Stimulated activated CD4-positive, alpha-beta T cell treated with anti-CD3 and anti-CD28 coated beads, Interleukin-15, amount 100 ng/mL, for 24 hours (primary cell): ENCODE results near the gene DDRGK1.

Experiments used
- DNase-seq: peaks from one replicate; pipeline ENCODE4 v3.0.0-alpha.2; 2020

Gene DDRGK1

DNA sequence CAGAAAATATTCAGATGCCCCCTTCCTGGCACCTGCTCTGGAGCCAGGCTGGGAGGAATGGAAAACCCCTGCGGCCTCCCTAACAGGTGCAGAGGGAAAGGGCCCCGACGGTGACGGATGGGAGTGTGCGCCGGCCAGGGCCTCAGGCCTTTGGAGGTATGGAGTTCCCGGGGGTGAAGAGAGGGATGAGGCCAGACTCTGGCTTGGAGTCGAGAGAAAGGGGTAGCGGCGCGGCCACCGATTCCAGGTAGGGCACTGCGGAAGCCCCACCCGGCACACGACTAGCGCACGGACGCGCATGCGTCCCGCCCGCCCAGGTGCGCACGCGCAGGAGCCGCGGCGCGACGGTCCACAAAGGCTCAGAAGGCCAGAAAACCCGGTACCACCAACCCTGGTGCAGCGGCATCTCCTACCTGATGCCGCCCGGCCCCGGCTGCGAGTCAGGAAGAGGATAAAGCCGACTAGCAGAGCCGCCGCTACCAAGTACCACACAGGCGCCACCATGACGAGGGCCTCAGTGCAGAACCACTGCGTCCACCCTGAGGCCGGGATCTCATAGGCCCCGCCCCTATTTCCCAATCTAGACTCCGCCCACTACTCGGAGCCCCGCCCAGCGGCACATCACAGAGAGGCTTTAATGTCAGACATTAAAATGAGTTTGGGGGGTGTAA, at the start of gene DDRGK1:
Gene DDRGK1, minus strand, starts transcription at position 559 of the 671 bp plus-strand sequence. Its CDS starts 55 bp downstream, at position 504.
- DNase-seq: peak; percentile 93

DNA sequence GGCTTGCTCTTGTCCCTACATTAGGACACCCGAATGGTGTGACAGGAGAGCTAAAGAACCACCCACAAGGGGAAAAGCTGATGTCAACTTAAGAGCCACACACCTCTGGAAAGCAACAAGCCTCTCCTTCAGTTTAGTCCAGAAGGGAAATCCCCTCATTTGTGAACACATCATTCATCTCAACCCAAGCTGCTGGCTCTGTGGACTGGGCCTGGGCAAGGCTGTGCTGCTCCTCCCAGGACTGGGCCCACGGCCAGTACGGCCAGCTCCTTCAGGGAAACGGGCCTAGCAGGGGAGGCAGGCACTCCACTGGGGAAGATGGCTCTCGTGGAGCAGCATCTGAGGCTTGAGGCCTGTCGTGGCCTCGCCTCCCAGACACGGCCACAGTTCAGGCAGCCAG, 47.3 kb upstream of the DDRGK1 start:
- DNase-seq: no peak

DNA sequence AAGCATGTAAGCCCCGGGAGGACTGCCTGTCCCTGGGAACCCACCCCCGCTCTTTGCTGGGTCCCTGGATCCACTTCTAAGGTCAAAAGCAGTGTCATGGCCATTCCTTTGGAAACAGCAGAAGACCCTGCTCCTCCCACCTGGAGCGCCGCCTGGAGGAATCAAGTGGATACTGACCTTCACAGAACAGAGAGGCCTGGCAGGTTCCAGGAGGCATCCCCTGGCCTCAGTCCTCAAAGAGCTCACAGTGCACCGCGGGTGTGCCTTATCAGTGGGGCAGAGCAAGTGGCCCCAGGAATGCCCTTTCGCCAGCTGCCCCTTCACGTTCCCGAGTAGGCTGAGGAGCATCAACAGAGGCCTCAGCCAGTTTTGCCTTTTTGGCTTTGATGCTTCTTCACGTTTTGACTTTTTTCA, 45.6 kb upstream of the DDRGK1 start:
- no peak for DNase-seq

DNA sequence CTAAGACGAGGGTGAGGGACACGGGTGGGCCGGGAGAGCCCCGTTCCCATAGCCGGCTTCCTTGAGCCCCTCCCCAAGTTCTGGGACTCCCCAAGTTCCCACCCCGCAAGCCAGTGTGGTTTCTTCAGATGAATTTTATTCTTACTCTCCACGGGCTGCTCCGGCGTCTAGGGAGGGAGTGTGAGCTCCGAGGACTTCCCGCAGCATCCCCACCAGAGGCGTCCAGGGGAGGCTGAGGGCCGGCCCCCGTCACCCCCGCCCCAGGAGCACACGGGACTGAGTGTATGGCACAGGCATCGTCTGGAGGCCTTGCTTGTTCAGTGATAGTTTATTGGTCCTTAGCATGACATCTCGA, 44.5 kb upstream of the DDRGK1 start:
- DNase-seq: no peak

DNA sequence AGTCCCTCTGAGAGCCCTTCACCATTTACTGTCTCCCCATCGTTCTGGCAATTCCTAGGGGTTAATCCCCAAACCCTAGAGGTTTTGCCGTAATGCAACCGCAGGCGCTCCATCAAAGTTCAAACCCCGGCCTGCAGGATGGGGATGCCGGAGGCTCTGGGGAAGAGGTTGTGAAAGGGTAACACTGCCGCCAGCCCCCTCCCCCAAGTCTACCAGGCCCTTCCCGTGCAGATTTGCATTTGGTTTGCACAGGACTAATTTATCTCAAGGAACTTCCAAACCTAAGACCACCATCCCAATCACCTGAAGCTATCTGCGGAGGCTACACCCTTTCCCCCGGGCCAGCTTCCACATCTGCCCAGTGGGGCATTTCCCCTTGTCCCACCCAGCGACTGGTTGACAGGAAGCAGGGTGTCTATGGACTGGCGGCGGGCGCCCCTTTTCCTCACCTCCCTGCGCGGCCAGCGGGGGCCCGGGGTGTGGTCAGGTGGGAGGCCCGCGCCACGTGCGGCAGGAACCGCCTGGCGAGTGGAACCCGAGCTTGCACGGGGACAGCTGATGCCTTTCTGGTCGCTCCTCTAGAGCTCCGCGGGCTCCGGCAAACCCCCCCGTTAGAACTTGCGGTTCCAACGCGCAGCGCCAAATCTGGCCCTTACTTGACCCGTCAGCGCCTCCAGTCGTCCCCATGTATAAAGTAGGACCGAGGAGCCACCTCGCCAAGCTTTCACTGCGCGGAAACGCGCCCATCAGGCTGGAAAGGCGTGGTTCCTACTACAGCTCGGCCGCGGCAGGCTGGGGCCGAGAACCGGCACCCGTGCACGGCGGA, 43.9 kb upstream of the DDRGK1 start:
- DNase-seq: peak; percentile 43

DNA sequence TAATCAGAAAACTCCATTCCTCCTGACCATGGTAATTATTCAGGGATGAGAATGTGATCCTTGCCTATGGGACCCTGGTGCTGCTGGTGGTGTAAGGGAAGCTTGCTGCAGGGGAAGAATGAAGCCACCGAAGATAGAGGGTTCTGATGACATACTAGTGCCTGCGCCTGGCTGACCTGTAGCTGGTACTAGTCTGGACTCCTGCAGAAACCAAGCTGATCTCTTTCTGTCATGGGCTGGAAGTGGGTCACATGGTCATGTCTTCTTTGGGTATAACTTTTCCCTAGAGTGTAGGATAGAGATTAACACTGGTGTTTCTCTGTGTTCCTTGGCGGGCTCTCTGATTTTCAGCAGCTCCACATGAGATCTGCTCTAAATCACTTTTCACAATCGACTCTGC, 43.2 kb upstream of the DDRGK1 start:
- no peak for DNase-seq

DNA sequence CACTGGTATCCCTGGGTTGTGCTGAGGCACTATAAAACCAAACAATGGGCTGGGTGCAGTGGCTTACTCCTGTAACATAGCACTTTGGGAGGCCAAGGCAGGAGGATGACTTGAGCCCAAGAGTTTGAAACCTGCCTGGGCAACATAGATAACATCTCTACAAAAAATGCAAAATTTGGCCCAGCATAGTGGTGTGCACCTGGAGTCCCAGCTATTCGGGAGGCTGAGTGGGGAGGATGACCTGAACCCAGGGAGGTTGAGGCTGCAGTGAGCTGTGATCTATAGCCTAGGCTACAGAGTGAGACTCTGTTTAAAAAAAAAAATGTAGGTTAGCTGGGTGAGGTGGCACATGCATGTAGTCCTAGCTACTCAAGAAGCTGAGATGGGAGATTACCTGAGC, 42.2 kb upstream of the DDRGK1 start:
- no peak for DNase-seq

DNA sequence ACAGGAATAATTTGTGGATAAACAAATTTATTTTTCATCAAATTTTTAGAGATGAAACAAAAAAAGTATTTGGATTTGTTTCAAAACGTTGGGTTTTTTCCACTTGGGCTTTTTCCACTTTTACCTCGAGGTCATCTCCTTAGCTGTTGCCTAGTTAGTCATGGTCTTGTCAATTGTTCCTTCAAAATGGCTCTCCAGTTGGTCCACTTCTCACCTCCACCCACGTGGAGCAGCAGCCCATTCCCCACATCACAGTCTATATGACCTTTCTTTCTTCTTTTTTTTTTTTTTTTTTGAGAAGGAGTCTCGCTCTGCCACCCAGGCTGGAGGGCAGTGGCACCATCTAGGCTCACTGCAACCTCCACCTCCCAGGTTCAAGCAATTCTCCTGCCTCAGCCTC, 41.2 kb upstream of the DDRGK1 start:
- DNase-seq: no peak

DNA sequence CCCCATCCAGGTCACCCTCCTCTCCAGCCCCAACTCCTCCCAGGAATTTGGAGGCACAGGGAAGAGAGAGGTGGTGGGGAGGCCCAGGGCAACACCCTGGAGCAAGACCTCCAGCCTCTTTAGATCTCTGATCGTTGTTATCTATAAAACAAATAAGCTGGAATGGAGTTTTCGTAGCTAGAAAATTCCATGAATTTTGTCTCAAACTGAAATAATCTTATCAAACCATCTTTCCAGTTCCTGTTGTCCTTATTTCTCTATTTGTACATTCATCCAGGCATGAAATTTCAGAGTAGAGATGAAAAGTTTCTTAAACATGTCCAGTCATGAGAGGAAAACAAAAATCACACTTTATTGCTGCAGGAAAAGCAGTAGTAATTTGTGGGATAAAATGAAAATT, 40.7 kb upstream of the DDRGK1 start:
- DNase-seq: no peak

DNA sequence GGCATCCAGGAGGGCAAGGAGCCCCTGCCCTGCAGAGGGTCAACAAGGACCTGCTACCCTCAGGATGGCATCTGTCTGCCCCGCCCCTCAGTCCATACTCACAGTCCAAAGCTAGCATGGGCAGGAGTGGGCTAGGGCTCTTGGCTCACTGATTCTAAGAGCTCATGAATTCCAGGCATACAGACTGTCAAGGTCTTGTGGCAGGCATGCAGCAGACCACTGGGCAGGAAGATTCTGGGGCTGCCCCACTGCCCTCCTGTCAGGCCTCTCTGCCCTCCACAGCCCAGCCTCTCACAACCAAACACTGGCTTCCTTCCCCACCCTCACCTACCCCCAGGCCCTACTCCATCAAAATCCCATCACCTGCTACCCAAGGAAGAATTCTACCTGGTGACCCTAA, 40.1 kb upstream of the DDRGK1 start:
- DNase-seq: no peak

DNA sequence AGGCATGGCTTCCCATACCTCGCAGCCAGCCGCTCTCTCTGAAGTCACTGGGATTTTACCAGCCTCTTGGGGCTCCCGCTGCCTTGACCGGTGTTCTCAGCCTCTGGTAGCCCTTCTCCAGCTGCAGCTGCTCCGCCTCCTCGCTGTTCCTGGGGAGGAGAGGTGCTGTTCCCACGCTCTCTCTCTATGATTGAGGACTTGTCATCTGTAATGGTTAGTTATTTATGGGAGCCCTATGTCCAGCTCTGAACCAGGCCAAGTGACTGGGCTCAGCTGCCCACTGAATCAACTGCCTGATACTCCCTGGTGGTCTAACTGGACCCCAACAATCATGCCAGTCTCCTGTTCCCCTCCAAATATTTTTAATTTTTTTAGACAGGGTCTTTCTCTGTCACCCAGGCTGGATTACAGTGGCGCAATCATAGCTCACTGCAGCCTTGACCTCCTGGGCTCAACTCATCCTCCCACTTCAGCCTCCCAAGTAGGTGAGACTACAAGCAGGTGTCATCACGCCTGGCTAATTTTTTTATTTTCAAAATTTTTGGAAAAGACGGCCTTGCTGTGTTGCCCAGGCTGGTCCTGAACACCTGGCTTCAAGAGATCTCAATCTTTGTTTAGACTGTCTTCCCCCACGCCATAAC, 39.4 kb upstream of the DDRGK1 start:
- no peak for DNase-seq

DNA sequence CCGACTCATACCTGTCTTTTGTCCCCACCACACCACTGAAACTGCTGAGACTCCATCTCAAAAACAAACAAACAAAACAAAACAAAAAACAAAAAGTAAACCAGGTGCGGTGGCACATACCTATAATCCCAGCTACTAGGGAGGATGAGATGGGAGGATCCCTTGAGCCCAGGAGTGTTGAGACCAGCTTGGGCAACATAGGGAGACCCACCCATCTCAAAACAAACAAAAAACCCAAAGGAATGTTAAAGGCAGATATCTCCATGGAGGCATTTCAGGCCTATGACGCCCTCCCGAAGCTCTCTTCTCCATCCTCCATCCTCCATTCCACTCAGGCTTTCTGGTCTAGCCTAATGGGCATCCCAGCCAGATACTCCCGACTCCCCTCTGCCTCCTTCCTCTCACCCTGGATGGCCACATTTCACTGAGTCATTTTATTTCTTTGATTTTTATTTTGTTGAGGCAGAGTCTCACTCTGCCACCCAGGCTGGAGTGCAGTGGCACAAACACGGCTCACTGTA, 37.8 kb upstream of the DDRGK1 start:
- no peak for DNase-seq

DNA sequence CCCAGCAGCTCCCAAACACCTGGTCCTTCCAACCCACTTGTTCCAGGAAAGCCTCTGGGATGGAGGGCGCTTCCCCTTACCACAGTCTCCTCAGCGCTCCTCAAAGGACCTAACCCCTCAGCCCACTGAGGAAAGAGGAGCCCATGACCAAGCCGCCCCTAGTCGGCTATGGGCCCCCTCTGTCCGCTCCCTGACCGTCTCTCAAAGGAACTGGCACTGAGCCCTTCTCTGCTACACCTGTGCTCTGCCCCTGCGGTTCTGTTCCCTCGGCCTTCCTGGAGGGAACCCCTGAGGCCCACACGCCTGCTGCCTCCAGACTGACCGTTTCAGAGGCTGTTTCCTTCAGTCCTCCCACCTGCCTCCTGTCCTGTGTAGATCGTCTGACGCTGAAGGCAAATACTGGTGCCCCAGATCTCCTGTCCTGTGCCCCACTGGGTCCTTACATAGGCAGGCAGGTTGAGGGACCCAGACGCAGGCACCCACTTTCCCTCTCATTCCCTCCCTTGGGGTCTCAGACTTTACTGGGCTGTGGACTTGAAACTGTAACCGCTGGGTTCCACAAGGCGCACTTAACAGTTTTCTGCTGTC, 36.4 kb upstream of the DDRGK1 start:
- DNase-seq: no peak

DNA sequence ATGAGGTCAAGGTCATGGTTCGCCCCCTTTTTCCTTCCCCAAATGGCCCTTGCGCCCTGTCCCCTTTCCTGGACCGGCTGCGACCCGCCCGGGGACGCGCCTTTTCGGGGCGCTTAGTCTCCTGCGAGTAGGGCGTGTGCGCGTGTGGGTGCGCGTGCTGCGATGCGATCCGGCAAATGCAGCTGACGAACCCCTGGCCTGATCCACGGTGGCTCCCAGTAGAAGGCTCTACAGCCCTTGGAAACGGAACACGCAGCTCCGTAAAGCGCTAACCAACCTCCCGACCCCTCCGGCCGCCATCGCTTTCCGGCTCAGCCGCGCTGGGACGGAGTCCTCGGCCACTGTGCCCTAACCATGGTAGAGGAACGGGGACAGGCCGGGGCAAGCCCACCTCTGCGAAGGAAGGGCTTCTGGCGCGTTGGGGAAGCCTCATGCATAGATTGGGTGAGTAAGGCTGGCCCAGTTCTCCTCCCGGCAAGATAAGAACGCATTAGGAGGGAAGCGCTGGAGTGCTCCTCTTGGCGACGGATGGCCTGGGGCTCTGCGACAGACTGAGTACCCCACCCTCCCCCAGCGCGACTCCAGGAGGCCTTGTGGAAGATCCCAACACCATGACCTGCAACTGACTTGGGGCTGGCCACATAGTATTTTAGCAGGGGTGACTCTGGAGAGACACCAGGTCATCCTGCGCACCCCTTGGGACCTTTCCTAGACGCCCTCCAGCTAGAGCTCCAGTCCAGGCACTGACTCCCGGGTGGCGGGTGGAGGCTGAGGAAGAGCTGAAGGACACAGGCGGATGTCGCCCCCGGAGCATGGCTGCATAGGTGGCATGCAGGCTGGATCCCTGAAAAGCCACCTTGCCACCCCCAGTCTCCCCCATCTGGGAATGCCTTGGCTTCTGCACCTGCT, 35.6 kb upstream of the DDRGK1 start:
- DNase-seq: no peak

DNA sequence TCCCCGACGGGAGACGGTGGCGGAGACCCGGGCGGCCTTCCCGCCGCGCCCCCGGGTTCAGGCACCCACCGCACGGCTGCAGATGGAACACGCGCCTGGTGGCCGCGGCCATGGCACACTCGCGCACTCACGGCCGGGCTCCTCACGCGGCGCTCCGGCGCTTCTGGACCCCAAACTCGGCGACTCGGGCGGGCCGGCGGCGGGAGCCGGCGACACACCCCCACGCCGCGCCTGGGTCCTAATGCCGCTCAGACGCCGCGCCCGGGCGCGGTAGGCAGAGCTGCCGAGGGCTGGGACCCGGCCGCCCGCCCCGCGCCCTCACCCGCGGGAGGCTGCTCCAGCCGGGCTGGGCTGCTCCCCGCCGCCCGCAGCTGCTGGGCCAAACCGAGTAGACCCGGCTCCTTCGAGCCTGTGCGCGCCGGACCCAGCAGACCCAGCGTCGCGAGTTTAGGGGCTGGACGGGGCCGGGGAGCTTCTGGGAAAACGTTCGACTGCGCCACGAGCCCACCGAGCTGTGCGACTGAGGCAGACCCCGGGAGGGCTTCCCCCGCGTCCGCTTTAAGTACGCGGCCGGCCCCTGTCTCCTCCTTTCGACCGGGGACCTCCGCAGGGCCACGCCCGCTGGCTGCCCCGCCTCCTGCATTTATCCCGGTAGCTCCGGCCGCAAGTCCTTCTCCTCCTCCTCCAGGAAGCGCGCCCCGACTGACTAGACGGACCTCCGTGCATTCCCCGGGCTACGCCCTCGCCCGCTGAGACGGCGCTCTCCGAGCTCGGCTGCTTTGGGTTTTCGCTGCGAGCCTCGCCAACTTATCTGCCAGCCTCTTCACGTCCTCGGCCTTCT, 34.8 kb upstream of the DDRGK1 start, which contains the start of gene SLC4A11:
Gene SLC4A11, minus strand, starts transcription at position 165 of the 841 bp plus-strand sequence. Its CDS starts 53 bp downstream, at position 112.
- peak; percentile 57 for DNase-seq

DNA sequence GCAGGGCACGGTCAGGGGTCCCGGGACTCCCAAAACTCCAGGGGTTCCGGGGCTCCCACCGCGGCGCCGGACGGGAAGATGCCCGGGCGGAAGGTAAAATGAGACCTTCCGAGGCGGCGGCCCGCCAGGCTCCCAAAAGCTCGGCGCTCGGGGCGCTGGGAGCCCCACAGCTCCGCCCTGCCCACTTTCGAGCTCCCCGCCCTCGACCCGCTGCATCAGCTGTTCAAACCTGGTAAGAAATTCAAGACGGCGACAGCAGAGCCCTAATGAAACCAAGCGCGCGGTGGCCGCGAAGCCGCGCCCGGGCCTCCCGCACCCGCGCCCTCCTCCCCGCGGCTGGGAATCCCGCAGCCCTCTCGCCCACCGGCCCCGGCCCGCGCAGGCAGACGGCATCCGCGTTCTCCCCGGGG, 34.1 kb upstream of the DDRGK1 start:
- DNase-seq: peak; percentile 68

DNA sequence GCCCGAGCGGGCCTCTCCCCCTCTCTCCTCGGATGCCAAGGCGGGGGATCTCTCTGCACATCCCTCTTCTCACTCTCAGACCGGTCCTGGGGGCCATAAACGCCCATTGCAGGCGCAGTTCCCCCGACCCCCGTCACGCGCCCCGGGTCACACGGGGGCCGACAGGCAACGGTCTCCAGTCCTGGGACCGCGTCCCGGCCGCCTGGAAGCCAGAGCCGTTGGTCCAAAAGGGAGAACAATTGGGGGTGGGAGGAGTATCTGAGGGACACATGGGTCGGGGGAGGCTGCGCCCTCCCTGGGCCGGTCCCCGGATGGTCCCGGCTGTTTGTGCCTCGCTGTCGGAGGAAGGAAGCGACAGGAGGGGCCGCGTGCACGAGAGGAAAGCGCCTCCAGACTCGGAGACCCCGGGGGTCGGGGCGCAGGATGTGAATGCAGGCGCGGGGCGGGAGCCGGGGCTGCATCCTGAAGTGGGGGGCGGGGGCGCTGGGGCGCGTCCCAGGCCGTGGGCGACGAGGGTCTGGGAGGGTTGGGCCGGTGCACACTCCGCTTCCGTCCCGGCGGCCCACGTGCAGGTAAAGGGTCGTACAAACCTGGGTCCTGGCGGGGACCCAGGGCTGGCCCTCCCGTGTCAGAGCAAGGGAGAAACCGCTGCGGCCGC, 33.6 kb upstream of the DDRGK1 start:
- peak; percentile 31 for DNase-seq

DNA sequence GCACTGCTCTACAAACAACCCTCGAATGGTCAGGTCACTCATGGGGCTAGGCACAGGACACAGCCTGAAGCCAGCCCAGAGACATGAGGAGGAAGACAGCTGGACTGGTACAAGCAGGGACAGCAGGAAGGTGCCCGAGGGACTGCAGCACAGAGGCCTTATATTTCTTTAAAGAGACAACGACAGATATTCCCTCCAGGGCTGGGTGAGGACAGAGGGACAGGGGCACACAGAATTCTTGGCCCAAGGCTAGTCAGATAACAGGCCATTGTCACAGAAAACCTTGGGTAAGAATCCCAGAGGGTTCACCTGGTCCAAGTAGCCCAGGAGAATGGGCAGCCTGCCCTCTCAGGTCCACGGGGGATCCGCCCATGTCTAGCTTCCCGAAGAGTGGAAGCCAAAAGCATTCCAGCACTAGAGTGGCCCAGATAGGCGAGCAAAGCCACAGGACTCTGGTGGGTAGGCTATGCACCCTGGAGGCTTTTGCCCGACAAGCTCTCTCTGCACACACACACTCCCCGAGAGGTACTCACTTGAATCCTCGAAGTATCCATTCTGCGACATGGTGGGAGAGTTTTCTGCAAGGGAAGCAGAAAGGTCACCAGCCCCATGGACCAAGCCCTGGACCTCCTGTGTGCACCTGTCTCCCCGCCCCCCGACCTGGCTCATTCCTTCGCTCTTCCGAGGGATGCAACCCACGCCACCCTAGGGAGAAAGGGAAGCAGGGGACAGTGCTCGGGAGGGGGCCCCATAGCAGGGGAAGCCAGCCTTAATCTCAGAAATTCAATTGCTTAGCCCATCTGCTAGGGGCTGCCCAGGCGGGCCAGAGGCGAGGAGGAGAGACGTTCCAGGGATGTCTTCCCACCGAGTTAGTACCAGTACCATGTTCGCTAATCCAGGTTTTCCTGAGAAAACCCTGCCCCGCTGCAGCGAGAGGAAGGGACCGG, 32.8 kb upstream of the DDRGK1 start:
- DNase-seq: no peak

DNA sequence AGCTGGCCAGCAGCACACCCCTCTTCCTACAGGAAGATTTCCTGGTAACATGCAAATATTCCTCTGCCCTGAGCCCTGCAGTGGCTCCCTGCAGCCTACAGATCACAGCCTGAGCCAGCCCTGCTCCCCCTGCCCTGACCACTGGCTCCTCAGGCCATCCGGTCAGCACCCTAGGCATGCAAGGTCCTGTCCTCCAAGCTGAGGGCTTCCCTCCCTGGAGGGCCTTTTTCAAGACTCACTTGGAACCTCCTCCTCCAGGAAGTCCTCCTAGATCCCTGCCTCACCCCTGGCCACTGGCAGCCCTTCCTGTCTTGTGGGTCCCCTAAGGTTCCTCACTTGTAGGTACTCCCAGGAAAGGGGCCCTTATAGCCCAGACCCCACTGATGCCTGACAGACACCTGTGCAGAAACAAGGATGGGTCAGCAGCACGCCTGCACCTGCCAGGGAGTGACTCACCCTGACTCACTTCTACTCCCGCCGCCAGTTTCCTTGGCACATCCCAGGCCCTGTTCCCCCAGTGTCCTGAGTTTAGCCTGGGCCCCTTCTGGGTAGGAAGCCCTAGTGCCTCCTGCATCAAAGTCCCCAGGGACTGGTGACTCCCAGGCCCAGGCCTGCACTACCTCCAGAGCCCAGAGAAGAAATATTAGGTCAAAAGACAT, 31.3 kb upstream of the DDRGK1 start:
- DNase-seq: no peak
